K562 (cell line): Measurements from ENCODE around the gene CFL1. TPM values are rescaled to one million over a fixed set of nuclear protein-coding genes. Genes with fewer than 3 reads are reported as not detected.

ENCODE experiments used
- ATAC-seq: fragments of 200-7000 bp; cut with Tn5 transposase; 3 replicates; pipeline ENCODE4 v1.9.1; 2020; ENCODE audit warnings: moderate library complexity
- BruUV-seq: library from RNA; stranded (reverse); fragments of 400-500 nt; replicated peaks from 2 replicates; lab custom pipeline; 2021; lab: Mats Ljungman, UMichigan
- CTCF ChIA-PET: fragments of 300-600 bp; formaldehyde crosslinking; extraction: SDS; loops from one replicate; lab custom pipeline; 2021; ENCODE audit warnings: low intra/inter-chr PET ratio; lab: Yijun Ruan, JAX
- POLR2A ChIA-PET: fragments of 300-600, 350-650 bp; sonication (Branson Sonifier 250); formaldehyde crosslinking; extraction: SDS; loops from one replicate; lab custom pipeline; 2021; ENCODE audit warnings: antibody characterized with exemption, inconsistent platforms; lab: Yijun Ruan, JAX
- DNase-seq, 4 experiments: peaks; one replicate each; pipeline versions ENCODE4 v3.0.0 to v3.0.0-alpha.2; 2011 to 2018; ENCODE audit warnings: low spot score in 3 of 4, mixed read lengths in 3 of 4; ENCODE audit errors: extremely low read depth in 1 of 4
- FAIRE-seq: peaks from 2 replicates; lab custom pipeline; 2011; peaks lifted over from hg19 to GRCh38; lab: Jason Lieb, UNC
- H2AFZ ChIP-seq: 2 replicates; pipeline ENCODE4 v1.6.0; 2011; ENCODE audit warnings: low read depth, low read length, control low read depth, inconsistent platforms
- H3K27ac ChIP-seq: fragments of 200-600 bp; 3 replicates; pipeline ENCODE4 v1.8.0; 2011; ENCODE audit warnings: low read depth, mild to moderate bottlenecking, control low read depth, inconsistent platforms, low read length, moderate library complexity, mixed read lengths; ENCODE audit errors: extremely low read depth
- H3K27me3 ChIP-seq, 2 experiments: fragments of 300-600 bp in 1 of 2; 2 replicates in 1 of 2; 3 replicates in 1 of 2; pipeline versions ENCODE4 v1.6.0 to v1.8.0; 2011; ENCODE audit warnings: inconsistent platforms in 2 of 2, low read length in 2 of 2, mild to moderate bottlenecking in 1 of 2, mixed read lengths in 1 of 2, moderate library complexity in 1 of 2; ENCODE audit not compliant: control insufficient read depth in 2 of 2, insufficient read depth in 2 of 2
- H3K36me3 ChIP-seq: fragments of 300-600 bp; 3 replicates; pipeline ENCODE4 v1.8.0; 2011; ENCODE audit warnings: mild to moderate bottlenecking, low read length, inconsistent platforms; ENCODE audit not compliant: control insufficient read depth, insufficient read depth
- H3K4me1 ChIP-seq, 2 experiments: fragments of 200-600 bp in 1 of 2; replicated peaks in 1 of 2; 2 replicates in 1 of 2; 3 replicates in 1 of 2; pipeline versions ENCODE4 v1.5.1 to v1.8.0; 2011; ENCODE audit warnings: inconsistent platforms in 2 of 2, low read length in 2 of 2, mild to moderate bottlenecking in 1 of 2, mixed read lengths in 1 of 2, moderate library complexity in 1 of 2; ENCODE audit not compliant: control insufficient read depth in 2 of 2, insufficient read depth in 2 of 2
- H3K4me2 ChIP-seq: 2 replicates; pipeline ENCODE4 v1.6.1; 2011; ENCODE audit warnings: low read length, control low read depth, inconsistent platforms, mixed read lengths; ENCODE audit not compliant: insufficient read depth
- H3K4me3 ChIP-seq: fragments of 200-600 bp; sonication (generic), shearing (Covaris generic); 2 replicates; pipeline ENCODE4 v1.5.1; 2016; ENCODE audit warnings: control low read depth, inconsistent platforms
- H3K79me2 ChIP-seq: fragments of 200-600 bp; 3 replicates; pipeline ENCODE4 v1.8.0; 2011; ENCODE audit warnings: low read length, inconsistent platforms; ENCODE audit not compliant: control insufficient read depth, insufficient read depth
- H3K9ac ChIP-seq, 2 experiments: 2 replicates each; pipeline versions ENCODE4 v1.6.0 to v1.6.1; 2011; ENCODE audit warnings: low read depth in 2 of 2, low read length in 2 of 2, control low read depth in 1 of 2, inconsistent platforms in 1 of 2, mild to moderate bottlenecking in 1 of 2, mixed read lengths in 1 of 2; ENCODE audit not compliant: insufficient read depth in 1 of 2
- H3K9me1 ChIP-seq: one replicate; pipeline ENCODE4 v1.6.0; 2011; ENCODE audit warnings: inconsistent platforms, mild to moderate bottlenecking, low read length, moderate library complexity; ENCODE audit not compliant: control insufficient read depth, insufficient read depth
- H3K9me3 ChIP-seq: replicated peaks from 2 replicates; pipeline ENCODE4 v1.5.1; 2011; ENCODE audit warnings: low read depth, low read length, inconsistent platforms; ENCODE audit not compliant: control insufficient read depth, insufficient read depth
- H4K20me1 ChIP-seq: replicated peaks from 2 replicates; pipeline ENCODE4 v1.6.1; 2011; ENCODE audit warnings: low read length, inconsistent platforms, mixed read lengths; ENCODE audit not compliant: control insufficient read depth, insufficient read depth
- ASH1L ChIP-seq: fragments of 450-650 bp; IDR thresholded peaks from 2 replicates; pipeline ENCODE4 v1.6.1; 2018; ENCODE audit warnings: borderline replicate concordance, mild to moderate bottlenecking, low read depth; ENCODE audit not compliant: partially characterized antibody
- ELF1 ChIP-seq: fragments of 200-800 bp; sonication (Bioruptor generic); IDR thresholded peaks from 2 replicates; pipeline ENCODE4 v1.6.1; 2016; ENCODE audit warnings: missing genetic modification characterization, missing compliant biosample characterization
- GABPA ChIP-seq: fragments of 200-800 bp; sonication (Bioruptor generic); conservative IDR thresholded peaks from 2 replicates; pipeline ENCODE4 v1.6.1; 2016; ENCODE audit warnings: low read depth, missing genetic modification characterization, missing compliant biosample characterization
- HNRNPH1 ChIP-seq: fragments of 200-400 bp; formaldehyde crosslinking; optimal IDR thresholded peaks from 2 replicates; pipeline ENCODE3; 2017; ENCODE audit warnings: low read depth, mild to moderate bottlenecking, low read length, moderate library complexity
- MYNN ChIP-seq, 2 experiments: sonication (generic); formaldehyde crosslinking in 1 of 2; IDR thresholded peaks; 2 replicates each; pipeline versions ENCODE4 v1.5.0 to v1.6.1; 2016 to 2020; ENCODE audit warnings: antibody characterized with exemption in 1 of 2, missing genetic modification reagents in 1 of 2
- PTBP1 ChIP-seq: fragments of 200-400 bp; formaldehyde crosslinking; IDR thresholded peaks from 2 replicates; pipeline ENCODE4 v1.6.1; 2017; ENCODE audit warnings: low read depth, low read length
- TAF15 ChIP-seq: fragments of 200-400 bp; formaldehyde crosslinking; IDR thresholded peaks from 2 replicates; pipeline ENCODE4 v1.6.1; 2017; ENCODE audit warnings: mild to moderate bottlenecking, low read depth, low read length, moderate library complexity
- TAF7 ChIP-seq: fragments of 450-650 bp; IDR thresholded peaks from 2 replicates; pipeline ENCODE4 v1.6.1; 2016; ENCODE audit warnings: missing genetic modification characterization, missing compliant biosample characterization
- TEAD4 ChIP-seq, 2 experiments: sonication (generic) in 1 of 2; formaldehyde crosslinking in 1 of 2; IDR thresholded peaks; 2 replicates each; pipeline versions ENCODE4 v1.6.1 to v1.8.0; 2012 to 2022; ENCODE audit warnings: borderline replicate concordance in 1 of 2, inconsistent platforms in 1 of 2, low read length in 1 of 2, mild to moderate bottlenecking in 1 of 2, missing genetic modification reagents in 1 of 2
- ZNF140 ChIP-seq: fragments of 250-450 bp; sonication (Bioruptor Pico); IDR thresholded peaks from 2 replicates; pipeline ENCODE4 v1.8.0; 2021; ENCODE audit warnings: moderate library complexity, mild to moderate bottlenecking, inconsistent platforms
- WGBS: fragments of 100-300 bp; shearing (Covaris generic); methylation state at CpG from one replicate; pipeline ENCODE4 v1.1.6; 2016; ENCODE audit warnings: low coverage, mixed read lengths; ENCODE audit not compliant: insufficient coverage; ENCODE audit errors: missing lambda C conversion rate; 5-methylcytosine and 5-hydroxymethylcytosine counted together
- in situ Hi-C: fragments of 300-500 bp; cut with MboI; formaldehyde crosslinking; loops from 4 replicates; pipeline ENCODE4 v1.15.0; 2018; ENCODE audit warnings: inconsistent platforms, mixed read lengths
- intact Hi-C: fragments of 100-400 bp; cut with micrococcal nuclease; formaldehyde crosslinking; loops from 2 replicates; pipeline ENCODE4 v1.14.2; 2022
- polyA plus RNA-seq, 8 experiments: library from polyadenylated mRNA; depleted of rRNA in 4 of 8; stranded (reverse) in 5 of 8; unstranded in 3 of 8; fragments of >200 nt; fragmentation: Nextera tagmentation in 2 of 8; fragmentation: Illumina TruSeq in 1 of 8; extraction: Ambion mirVana in 2 of 8; extraction: Trizol in 1 of 8; gene quantifications; 2 replicates each; pipeline versions ENCODE4 v1.2.1 to v1.2.3, GENCODE V29; 2011 to 2014; ENCODE audit warnings: inconsistent platforms in 1 of 8, missing spikeins in 1 of 8
- total RNA-seq, 7 experiments: library from RNA; depleted of rRNA in 6 of 7; stranded (reverse); fragments of >200 nt in 6 of 7; fragmentation: Illumina TruSeq in 2 of 7; extraction: Trizol in 2 of 7; gene quantifications; 2 replicates each; pipeline versions ENCODE4 v1.2.1 to v1.2.3, GENCODE V29; 2011 to 2021; ENCODE audit warnings: low replicate concordance in 1 of 7
- TF ChIP-seq, protein P1 (sequence below): fragments of 450-650 bp; formaldehyde crosslinking; IDR thresholded peaks from 2 replicates; pipeline ENCODE4 v1.4.0; 2020; ENCODE audit warnings: mild to moderate bottlenecking

The CFL1 gene
- total and polyA plus RNA-seq, 9 of the 15 experiments (the other 6 are each of a cell fraction or from before 2014, with no cell fraction given) = 105 to 1,101 (median 859) TPM

DNA sequence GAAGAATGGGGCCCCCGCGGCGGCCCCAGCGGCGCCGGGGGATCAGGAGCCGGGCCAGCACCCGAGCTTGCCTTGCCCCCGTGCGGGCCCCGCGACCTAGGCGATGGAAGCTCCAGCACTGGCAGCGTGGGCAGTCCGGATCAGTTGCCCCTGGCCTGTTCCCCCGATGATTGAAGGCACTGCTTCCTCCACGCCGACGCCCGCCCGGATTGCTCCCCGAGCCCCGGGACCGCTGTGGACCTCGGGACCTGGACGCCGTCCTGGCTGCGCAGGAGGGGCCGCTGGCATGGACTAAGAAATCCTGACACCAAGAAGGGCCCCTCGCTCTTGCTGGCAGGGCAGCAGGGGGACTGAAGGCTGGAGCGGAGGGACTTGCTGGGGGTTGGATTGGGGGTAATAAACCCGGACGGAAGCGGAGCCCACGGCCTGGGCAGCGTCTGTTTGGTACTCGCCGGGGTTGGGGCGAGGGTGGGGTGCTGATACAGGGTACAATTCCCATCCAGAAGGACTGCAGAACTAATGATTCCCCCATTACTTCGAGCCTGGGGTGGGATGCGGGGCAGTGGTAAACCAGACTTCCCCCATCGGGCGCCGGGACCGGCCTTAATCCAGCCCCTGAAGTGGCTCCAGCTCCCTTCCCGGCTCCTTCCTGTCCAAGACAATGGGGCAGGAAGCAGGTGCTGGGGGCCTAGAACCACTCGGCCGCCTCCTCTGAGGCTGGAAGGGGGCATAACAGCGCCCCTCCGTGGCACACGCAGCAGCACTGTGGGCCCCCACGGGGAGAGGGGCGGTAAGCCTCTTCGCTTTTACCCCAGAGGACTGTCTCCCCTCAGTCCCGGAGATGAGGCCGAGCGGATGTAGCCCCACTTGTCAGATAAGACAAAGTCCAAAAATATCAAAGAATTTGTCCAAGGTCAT is 33.5 kb upstream of the CFL1 start:
- WGBS = 1% methylated on average over 57 of the region's 57 CpGs
- BruUV-seq = TSS peak; percentile 80
- FAIRE-seq (peak; percentile 19), DNase-seq (peak in 3 of 4 experiments; percentile 39 to 80 (median 73)), ATAC-seq (peak; percentile 36)
- no peaks in the 10 kb centered on the region for H3K9me3 ChIP-seq
- CTCF ChIA-PET = no interaction called here
- intact Hi-C loops (no loop called here), in situ Hi-C loops (no loop called here)
- H3K4me2 ChIP-seq = peak overlapping the region; percentile 89
- peaks cover 28% of the 10 kb centered on the region for H4K20me1 ChIP-seq
- peak overlapping the region; percentile 80 to 98 for H3K9ac ChIP-seq
- peaks cover 73% of the 10 kb centered on the region for H3K79me2 ChIP-seq
- peak overlapping the region; percentile 70 for H3K4me3 ChIP-seq
- H3K4me1 ChIP-seq = peaks cover 40 to 68% of the 10 kb centered on the region in 2 experiments
- no peak overlapping the region for H2AFZ ChIP-seq
- no peaks in the 10 kb centered on the region for H3K27me3 ChIP-seq
- H3K27ac ChIP-seq = peak overlapping the region; percentile 84
- H3K9me1 ChIP-seq = no peaks in the 10 kb centered on the region
- peaks cover 50% of the 10 kb centered on the region for H3K36me3 ChIP-seq
- POLR2A ChIA-PET = interaction anchor here (0.5 to 14.4 kb wide), 38 partner anchors 9 to 1323 kb away, joined by 3 to 147 read pairs (median 4); partner anchors contain the start of genes BANF1, C11orf68, CFL1 and FOSL1
- no peak; the same call in none of the 2 replicates for TF ChIP-seq PTBP1
- no peak for TF ChIP-seq TAF7 (tag)
- 0 out of 2 replicates have a peak, but pooled peaks have one; percentile 58 for TF ChIP-seq TAF15
- TF ChIP-seq, protein P1, sequence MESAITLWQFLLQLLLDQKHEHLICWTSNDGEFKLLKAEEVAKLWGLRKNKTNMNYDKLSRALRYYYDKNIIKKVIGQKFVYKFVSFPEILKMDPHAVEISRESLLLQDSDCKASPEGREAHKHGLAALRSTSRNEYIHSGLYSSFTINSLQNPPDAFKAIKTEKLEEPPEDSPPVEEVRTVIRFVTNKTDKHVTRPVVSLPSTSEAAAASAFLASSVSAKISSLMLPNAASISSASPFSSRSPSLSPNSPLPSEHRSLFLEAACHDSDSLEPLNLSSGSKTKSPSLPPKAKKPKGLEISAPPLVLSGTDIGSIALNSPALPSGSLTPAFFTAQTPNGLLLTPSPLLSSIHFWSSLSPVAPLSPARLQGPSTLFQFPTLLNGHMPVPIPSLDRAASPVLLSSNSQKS (CRISPR knock-in tag) = no peak
- peak; percentile 68; the same call in 1 of the 2 replicates for TF ChIP-seq MYNN (IDR thresholded peaks at IDR 0.05)
- no peak for TF ChIP-seq MYNN (CRISPR knock-in tag; IDR thresholded peaks at IDR 0.05)
- TF ChIP-seq ELF1 (tag) = no peak; the same call in 1 of the 2 replicates
- peak; percentile 45 for TF ChIP-seq TEAD4 (IDR thresholded peaks at IDR 0.05; ENCODE audit: low read length)
- no peak for TF ChIP-seq TEAD4 (CRISPR knock-in tag; IDR thresholded peaks at IDR 0.05; ENCODE audit: borderline replicate concordance)
- no peak for TF ChIP-seq HNRNPH1
- no peak; the same call in 1 of the 2 replicates for TF ChIP-seq GABPA (tag)
- TF ChIP-seq ZNF140 (CRISPR knock-in tag) = no peak
- no peak for TF ChIP-seq ASH1L
